NCI-H82 (cell line): ENCODE measurements around the gene NFRKB.
"Not testable (repeated sequence)": the region's sequence is repeated elsewhere in the genome, so short reads cannot be mapped to it uniquely, and the experiment has no call there.

Source experiments
- DNase-seq: peaks from one replicate; lab custom pipeline; 2025; lab: John Stamatoyannopoulos, UW

Gene NFRKB

GRCh38 chr11:129894278-129895125 lies 876 bp downstream of the NFRKB start:
- DNase-seq: peak; percentile 47

DNA sequence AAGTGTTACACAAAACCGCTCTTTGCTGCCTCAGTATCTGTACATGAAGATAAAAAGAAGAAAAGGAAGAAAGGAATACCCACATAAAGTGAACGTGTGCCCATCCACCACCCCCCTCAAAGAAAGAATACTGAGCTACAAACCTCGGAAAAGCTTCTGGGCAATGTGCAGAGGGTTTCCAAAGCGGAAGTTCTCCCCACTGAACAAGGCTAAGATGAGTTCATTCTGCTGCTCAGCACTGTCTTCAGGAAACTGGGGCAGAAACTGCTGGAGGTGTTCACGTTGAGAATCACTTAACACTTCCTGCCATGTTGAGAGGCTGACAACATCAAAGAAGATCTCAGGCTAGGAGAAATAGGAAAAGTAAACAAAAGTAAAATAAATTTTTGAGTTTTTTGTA lies 6.9 kb downstream of the NFRKB start:
- no peak for DNase-seq

DNA sequence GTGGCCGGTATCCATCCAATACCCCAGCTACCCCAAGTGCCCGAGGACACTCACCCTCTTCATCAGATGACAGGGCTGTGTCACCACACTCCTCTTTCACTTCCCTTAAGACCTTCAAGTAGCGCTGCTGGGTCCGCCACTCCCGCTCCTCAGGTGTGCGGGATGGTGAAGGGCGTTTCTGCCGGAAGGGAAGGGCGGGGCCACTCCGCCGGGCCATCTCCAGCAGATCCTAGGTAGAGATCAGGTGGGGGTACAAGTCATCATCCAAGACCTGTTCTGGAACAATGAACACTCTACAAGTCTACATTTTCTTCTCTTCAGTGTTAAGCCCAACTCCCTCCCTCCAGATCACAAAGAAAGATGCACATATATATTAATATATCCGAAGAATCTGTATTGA lies 10.0 kb downstream of the NFRKB start:
- DNase-seq: no peak

GRCh38 chr11:129884581-129884980 lies 10.8 kb downstream of the NFRKB start:
- no peak for DNase-seq

DNA sequence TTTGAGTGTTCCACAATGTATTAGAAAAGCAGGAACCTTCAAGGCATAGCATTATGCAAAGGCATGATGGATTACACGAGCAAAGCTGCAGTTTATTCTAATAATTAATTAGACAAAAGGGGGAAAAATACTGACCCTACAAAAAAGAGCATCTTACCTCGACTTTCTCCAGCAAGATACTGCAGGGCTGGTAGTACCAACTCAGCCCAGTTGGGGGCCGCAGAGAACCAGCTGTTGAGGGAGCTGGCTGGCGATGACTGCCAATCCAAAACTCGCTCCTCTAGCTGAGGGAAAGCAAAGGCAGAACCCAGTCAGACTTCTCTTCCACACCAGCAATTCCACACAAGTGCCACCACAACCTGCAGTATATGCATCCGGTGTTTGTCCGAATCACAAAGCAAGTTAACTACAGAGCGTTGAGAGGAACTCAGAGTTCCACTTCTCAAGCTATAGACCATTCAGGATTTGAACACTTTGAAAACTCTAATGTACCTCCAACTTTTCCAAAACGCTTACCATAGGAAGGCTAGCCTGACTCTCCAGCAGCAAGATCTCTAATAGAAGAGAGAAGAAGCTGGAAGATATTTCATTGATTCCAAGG lies 13.7 kb downstream of the NFRKB start:
- DNase-seq: peak; percentile 42

DNA sequence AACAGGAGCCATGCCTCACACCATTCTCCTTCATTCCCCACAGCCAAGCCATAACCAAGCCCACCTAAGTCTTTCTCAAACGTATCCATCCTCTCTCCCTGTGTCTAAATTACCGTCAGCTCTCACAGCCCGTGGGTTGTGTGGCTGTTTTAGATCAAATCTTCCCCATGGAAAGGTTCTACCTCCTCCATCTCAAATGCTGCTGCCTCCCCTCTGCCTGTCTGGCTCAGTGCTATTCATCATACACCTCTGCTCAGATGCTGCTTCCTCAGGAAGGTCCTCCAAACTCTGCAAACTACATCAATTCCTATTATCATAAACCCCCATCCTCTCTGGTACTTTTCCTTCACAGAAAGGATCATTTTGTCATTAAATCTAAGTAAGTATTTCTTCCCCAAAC lies 15.1 kb downstream of the NFRKB start:
- DNase-seq: no peak

- no peak for DNase-seq
Observed at GRCh38 chr11:129871914-129872313, 23.5 kb downstream of the NFRKB start.

DNA sequence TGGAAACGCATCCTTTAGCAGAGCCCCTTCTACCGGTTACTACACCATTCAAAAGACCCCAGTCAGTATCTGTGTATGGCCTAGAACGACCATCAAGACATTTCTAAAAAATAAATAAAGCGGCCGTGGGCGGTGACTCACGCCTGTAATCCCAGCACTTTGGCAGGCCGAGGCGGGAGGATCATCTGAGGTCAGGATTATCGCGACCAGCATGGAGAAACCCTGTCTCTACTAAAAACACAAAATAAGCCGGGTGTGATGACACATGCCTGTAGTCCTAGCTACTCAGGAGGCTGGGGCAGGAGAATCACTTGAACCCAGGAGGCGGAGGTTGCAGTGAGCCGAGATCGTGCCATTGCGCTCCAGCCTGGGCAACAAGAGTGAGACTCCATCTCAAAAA lies 26.8 kb downstream of the NFRKB start:
- peak; percentile 3 for DNase-seq

DNA sequence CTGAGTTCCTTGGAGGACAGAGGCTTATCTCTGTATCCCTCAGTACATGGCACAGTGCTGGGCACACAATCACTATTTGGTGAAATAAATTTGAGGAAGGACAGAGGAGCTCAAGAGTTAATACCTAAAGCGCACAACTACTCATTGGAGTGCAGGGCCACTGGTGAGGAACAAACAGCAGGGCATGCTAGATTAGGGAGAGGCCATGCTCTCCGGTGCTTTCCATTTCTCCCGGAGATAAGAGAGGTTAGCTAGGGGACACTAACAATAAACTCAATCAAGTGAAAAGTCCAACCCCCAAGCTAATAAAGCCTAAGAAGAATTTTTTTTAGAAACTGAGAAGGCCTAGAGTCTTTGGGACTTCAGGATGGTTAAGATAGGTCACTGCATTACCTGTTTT lies 29.1 kb downstream of the NFRKB start:
- DNase-seq: no peak

DNA sequence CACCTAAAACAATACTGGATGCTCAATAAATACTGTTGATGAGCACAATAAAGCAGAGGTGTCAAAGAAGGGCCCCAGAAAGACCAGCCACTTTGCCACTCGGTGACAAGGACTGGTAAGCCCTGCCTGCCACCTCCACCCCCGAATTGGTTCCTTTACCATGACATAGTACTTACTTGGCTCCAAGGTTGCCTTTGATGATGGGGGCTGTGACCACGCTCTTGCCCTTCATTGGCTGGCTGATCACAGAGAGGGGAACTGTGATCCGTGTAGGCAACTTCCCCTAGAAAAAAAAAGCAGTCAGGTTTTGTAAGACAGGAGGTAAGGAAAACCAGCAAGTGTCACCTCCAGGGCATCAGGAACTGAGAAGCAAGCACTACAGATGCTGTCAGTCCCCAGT lies 29.7 kb downstream of the NFRKB start:
- no peak for DNase-seq

- DNase-seq: no peak
Observed at GRCh38 chr11:129864811-129865210, 30.6 kb downstream of the NFRKB start.

- no peak for DNase-seq
Observed at GRCh38 chr11:129861702-129862522, 33.5 kb downstream of the NFRKB start.

DNA sequence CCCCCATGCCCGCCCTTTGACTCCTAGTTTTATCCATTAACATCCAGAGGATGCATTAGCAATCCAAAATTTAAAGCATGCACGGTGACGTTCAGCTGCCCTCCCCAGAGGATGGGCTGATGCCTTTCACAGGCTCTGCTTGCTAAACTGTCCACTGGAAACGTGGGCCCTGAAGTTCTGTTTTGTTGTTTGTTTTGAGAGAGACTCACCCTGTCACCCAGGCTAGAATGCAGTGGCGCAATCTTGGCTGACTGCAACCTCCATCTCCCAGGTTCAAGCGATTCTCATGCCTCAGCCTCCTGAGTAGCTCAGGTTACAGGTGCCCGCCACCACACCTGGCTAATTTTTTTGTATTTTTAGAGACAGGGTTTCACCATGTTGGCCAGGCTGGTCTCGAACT lies 39.3 kb downstream of the NFRKB start:
- DNase-seq: no peak

DNA sequence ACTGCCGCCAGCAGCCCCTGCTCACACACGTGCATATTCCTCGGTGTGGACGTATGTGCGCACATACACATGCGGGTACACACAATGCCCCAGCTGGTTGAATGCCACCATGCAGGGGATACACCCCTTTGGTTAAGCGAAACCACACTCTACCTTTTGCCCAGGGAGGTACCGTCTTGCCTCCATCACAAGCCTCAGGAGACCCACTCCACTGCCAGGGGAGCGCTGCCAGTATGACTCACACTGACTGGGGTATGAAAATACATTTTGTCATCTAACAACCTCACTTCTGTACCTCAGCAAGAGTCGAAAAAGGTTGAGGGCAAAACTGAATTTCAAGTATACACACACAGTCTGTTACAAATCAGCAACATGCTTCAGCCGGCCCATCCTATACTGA lies 40.3 kb downstream of the NFRKB start:
- no peak for DNase-seq

- DNase-seq: no peak
Observed at GRCh38 chr11:129854232-129854805, 41.1 kb downstream of the NFRKB start.

- no peak for DNase-seq
Observed at GRCh38 chr11:129853518-129854231, 41.7 kb downstream of the NFRKB start.

DNA sequence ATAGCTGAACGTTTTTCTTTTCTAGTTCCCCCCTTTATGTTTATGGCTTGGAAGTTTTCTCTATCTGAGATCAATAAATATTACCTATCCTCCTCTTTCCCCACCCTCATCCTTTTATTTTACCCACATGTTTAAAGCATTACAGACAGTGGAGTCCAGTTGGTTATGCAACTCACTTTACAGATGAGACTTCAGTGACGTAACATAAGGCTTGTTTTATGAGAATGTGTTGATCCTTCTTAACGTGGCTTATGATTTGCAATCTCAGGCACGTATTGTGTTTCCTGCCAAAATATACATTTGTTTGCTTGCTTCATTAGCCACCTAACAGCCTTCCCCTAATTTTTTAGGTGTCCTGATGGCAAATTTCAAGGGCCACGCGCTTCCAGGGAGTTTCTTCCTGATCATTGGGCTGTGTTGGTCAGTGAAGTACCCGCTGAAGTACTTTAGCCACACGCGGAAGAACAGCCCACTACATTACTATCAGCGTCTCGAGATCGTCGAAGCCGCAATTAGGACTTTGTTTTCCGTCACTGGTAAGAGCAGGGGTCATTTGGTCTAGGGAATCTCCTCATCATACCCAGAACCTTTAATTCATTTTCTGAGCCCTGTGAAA lies 43.1 kb downstream of the NFRKB start:
- DNase-seq: no peak

DNA sequence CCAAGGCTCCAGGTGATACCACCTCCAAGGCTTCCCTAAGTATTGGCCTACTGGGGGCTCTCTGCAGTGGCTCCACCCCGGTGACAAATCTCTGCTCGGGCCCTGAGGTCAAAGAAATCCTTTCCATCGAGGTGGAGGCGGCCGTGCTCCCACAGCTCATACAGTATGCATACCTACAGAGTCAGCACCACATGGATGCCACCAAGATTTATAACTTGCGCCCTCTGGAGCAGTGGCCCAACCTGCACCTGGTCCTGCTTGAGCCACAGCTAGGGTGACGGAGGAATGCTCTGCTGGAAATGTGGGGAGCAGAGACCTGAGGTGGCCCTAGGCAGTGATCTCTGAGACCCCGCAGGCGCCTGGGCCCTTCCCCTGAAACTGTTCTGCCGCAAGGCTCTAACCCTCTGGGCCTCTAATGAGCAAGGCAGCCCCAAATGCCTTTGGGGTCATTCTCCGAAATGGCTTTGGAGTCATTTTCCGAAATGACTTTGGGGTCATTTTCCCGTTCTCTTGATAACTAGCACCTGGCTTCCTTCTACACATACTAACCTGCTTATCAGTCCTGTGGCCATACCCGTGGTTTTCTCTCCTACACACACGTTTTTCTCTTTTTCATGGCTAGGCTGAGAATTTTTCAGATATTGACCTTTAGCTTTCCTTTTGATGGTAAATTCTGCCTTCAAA lies 45.8 kb downstream of the NFRKB start:
- no peak for DNase-seq

DNA sequence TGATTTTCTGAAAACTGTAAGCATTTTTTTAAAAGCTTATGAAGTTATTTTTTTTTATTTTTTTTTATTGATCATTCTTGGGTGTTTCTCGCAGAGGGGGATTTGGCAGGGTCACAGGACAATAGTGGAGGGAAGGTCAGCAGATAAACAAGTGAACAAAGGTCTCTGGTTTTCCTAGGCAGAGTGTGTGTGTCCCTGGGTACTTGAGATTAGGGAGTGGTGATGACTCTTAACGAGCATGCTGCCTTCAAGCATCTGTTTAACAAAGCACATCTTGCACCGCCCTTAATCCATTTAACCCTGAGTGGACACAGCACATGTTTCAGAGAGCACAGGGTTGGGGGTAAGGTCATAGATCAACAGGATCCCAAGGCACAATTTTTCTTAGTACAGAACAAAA lies 48.0 kb downstream of the NFRKB start:
- DNase-seq: not testable (repeated sequence)

DNA sequence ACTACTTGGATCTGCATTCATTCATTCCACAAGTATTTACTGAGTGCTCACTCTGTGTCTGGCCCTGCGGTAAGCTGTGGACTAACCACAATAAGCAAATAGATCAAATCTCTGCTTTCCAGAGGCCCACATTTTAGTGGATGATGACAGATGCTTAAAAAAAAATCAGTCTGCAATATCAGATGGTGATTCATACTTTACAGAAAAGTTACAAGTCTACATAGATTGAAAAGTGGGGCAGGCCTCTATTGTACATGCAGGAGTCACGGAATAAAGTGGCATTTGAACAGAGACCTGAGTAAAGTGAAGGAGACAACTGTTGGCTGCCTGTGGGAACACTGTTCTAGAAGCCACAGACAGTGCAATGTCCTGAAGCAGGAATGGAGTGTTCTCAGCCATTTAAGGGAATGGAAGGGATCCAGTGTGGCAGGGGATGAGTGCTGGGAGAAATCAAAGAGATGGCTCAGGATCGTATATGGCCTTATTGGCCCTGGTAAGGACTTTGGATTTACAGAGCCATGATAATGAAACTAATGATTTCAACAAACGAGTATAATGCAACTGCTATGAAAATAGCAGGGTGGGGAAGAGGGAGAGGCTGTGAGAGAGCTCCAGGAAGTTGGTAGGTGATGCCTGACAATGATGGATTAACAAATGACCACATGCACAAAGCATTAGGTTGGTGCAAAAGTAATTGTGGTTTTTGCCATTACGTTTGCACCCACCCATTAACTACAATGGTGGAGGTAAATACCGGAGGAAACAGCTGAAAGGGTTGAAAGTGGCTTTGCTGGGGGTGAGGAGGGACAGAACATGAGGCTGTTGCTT lies 48.7 kb downstream of the NFRKB start:
- no peak for DNase-seq
